HG02678 (cell line): ENCODE measurements around the gene TOX2.

Experiments
- ATAC-seq: cut with Tn5 transposase; IDR thresholded peaks from one replicate; pipeline ENCODE4 v1.9.1; 2021; ENCODE audit warnings: mild to moderate bottlenecking, moderate library complexity; ENCODE audit not compliant: unreplicated experiment

Gene TOX2

GRCh38 chr20:44073011-44073674, 158.5 kb downstream of the TOX2 start:
- ATAC-seq = no peak

- no peak for ATAC-seq
Measured at GRCh38 chr20:44073675-44074071, 159.0 kb downstream of the TOX2 start.

- ATAC-seq = no peak
Measured at GRCh38 chr20:44074252-44075151, 159.8 kb downstream of the TOX2 start.

- no peak for ATAC-seq
Measured at GRCh38 chr20:44075191-44075949, 160.7 kb downstream of the TOX2 start.

- ATAC-seq = no peak
Measured at GRCh38 chr20:44075950-44076232, 161.2 kb downstream of the TOX2 start.

GRCh38 chr20:44079291-44079690, 164.6 kb downstream of the TOX2 start:
- ATAC-seq = no peak

- no peak for ATAC-seq
Measured at GRCh38 chr20:44080064-44080463, 165.4 kb downstream of the TOX2 start.

- ATAC-seq = no peak
Measured at GRCh38 chr20:44080646-44081267, 166.1 kb downstream of the TOX2 start.

- ATAC-seq = no peak
Measured at GRCh38 chr20:44081476-44081875, 166.8 kb downstream of the TOX2 start.

- no peak for ATAC-seq
Measured at GRCh38 chr20:44081888-44082287, 167.2 kb downstream of the TOX2 start.

- ATAC-seq = no peak
Measured at GRCh38 chr20:44083220-44083933, 168.7 kb downstream of the TOX2 start.

GRCh38 chr20:44084439-44084838, 169.8 kb downstream of the TOX2 start:
- ATAC-seq = no peak

- ATAC-seq = no peak
Measured at GRCh38 chr20:44084891-44085290, 170.2 kb downstream of the TOX2 start.

- no peak for ATAC-seq
Measured at GRCh38 chr20:44085616-44086434, 171.2 kb downstream of the TOX2 start.

- no peak for ATAC-seq
Measured at GRCh38 chr20:44087051-44087856, 172.6 kb downstream of the TOX2 start.

GRCh38 chr20:44087857-44088120, 173.1 kb downstream of the TOX2 start:
- no peak for ATAC-seq

GRCh38 chr20:44089987-44090674, 175.5 kb downstream of the TOX2 start:
- ATAC-seq = no peak

- ATAC-seq = no peak
Measured at GRCh38 chr20:44091026-44091425, 176.4 kb downstream of the TOX2 start.
